Testis (tissue), 2 donors: ENCODE measurements around the gene MRPS23.

Experiments used
- CTCF ChIP-seq, 3 experiments: fragments of 450-650 bp in 2 of 3; fragments of 200-600 bp in 1 of 3; sonication (generic) in 1 of 3; IDR thresholded peaks; one replicate each; pipeline ENCODE4 v1.5.1; 2016 to 2019; ENCODE audit warnings: antibody characterized with exemption in 3 of 3, mild to moderate bottlenecking in 2 of 3, moderate library complexity in 1 of 3
- POLR2A ChIP-seq: fragments of 450-650 bp; IDR thresholded peaks from one replicate; pipeline ENCODE4 v1.6.1; 2017; ENCODE audit warnings: antibody characterized with exemption, mild to moderate bottlenecking, moderate library complexity

GRCh38 chr17:57834146-57834741 lies 15.6 kb downstream of the MRPS23 start:
- TF ChIP-seq CTCF (IDR thresholded peaks at IDR 0.05), result no peak
- TF ChIP-seq POLR2A, result no peak
